Skeletal muscle tissue (tissue), 4 donors: Measurements from ENCODE around the gene SLC23A2. TPM values are rescaled to one million over a fixed set of nuclear protein-coding genes. Genes with fewer than 3 reads are reported as not detected.
A peak's percentile ranks its signal among the peaks of the same experiment; 100 is the strongest.
"Not testable (repeated sequence)": the region's sequence is repeated elsewhere in the genome, so short reads cannot be mapped to it uniquely, and the experiment has no call there.

ENCODE experiments used
- H3K27ac ChIP-seq: one replicate; pipeline ENCODE4 v1.7.0; 2013; ENCODE audit warnings: mild to moderate bottlenecking, low read depth, low read length, inconsistent platforms
- H3K27me3 ChIP-seq, 3 donors: one replicate each; pipeline ENCODE4 v1.7.0; 2013; ENCODE audit warnings: low read length in 3 of 3; ENCODE audit not compliant: control insufficient read depth in 3 of 3, insufficient read depth in 3 of 3
- H3K36me3 ChIP-seq, 3 donors: one replicate each; pipeline ENCODE4 v1.7.0; 2013; ENCODE audit warnings: low read length in 3 of 3; ENCODE audit not compliant: control insufficient read depth in 3 of 3, insufficient read depth in 3 of 3
- H3K4me1 ChIP-seq, 3 donors: one replicate each; pipeline ENCODE4 v1.7.0; 2013; ENCODE audit warnings: low read length in 3 of 3, mild to moderate bottlenecking in 3 of 3; ENCODE audit not compliant: control insufficient read depth in 3 of 3, insufficient read depth in 3 of 3
- H3K4me3 ChIP-seq, 3 donors: one replicate each; pipeline ENCODE4 v1.7.0; 2013; ENCODE audit warnings: low read length in 3 of 3
- H3K9ac ChIP-seq, 3 donors: one replicate each; pipeline ENCODE4 v1.7.0; 2013; ENCODE audit warnings: low read length in 3 of 3, mild to moderate bottlenecking in 3 of 3, moderate library complexity in 2 of 3, low read depth in 1 of 3
- H3K9me3 ChIP-seq, 3 donors: one replicate each; pipeline ENCODE4 v1.7.0; 2013; ENCODE audit warnings: low read length in 3 of 3; ENCODE audit not compliant: control insufficient read depth in 3 of 3
- total RNA-seq: library from RNA; depleted of rRNA; stranded (reverse); fragments of >200 nt; gene quantifications from one replicate; pipeline ENCODE4 v1.2.3, GENCODE V29; 2014
- donor health status: Osteomylitis.

SLC23A2 gene
- total RNA-seq, 1 donor from 2014 or later, result 8.4 TPM

DNA sequence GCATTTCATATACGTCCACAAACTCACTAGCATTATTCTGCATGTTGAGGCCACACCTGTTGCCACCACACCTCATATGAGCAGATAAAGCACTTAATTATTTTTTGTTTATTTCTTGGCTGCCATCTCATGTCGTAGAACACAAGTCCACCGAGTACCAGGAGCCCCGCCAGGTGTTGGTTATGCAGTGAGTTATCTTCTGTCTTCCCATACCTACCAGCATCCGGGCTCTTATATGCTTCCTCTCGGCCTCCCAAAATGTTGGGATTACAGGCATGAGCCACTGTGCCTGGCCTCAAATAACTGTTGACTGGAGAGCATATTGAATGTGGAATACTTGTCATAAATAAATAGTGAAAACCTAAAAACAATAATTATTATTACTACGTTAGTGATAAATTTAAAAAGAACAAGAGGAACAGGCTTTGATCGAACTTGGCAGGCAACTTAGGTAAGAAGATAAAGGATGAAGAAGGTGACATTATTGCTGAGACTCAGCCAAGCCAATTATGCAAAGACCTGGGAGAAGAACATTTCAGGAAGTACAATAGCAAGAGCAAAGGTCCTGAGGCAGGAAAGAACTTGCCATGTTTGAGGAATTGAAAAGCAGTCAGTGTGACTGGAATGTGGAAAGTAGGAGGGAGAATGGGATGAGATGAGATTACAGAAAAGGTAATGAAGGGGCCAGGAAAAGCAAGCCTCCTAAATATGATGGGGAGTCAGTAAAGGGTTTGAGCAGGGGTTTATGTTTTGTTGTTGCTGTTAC lies 12.6 kb upstream of the SLC23A2 start:
- no peak overlapping the region for H3K27ac ChIP-seq
- H3K36me3 ChIP-seq, result no peaks in the 10 kb centered on the region
- no peak overlapping the region for H3K4me3 ChIP-seq
- no peak overlapping the region for H3K9ac ChIP-seq
- H3K4me1 ChIP-seq, result no peaks in the 10 kb centered on the region
- H3K27me3 ChIP-seq, result no peaks in the 10 kb centered on the region
- no peaks in the 10 kb centered on the region for H3K9me3 ChIP-seq

DNA sequence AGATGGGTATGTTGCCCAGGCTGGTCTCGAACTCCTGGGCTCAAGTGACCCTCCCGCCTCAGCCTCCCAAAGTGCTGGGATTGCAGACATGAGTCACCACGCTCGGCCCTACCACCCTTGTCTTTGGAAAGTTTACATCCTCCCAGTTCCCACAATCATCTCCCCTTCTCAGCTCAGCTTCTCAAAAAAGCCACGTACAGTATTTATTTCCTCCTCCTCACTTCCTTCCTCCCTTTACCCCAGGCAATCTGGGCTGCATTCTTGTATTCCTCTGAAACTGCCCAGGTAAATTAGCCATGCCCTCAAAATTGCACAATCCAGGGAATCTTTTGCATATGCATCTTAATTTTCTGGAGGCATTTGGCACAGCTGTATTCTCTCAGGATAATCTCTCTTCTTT lies 7.4 kb upstream of the SLC23A2 start:
- no peak overlapping the region for H3K9ac ChIP-seq
- no peaks in the 10 kb centered on the region for H3K9me3 ChIP-seq
- H3K27ac ChIP-seq, result no peak overlapping the region
- H3K4me3 ChIP-seq, result no peak overlapping the region
- H3K36me3 ChIP-seq, result no peaks in the 10 kb centered on the region
- H3K27me3 ChIP-seq, result no peaks in the 10 kb centered on the region
- no peaks in the 10 kb centered on the region for H3K4me1 ChIP-seq

DNA sequence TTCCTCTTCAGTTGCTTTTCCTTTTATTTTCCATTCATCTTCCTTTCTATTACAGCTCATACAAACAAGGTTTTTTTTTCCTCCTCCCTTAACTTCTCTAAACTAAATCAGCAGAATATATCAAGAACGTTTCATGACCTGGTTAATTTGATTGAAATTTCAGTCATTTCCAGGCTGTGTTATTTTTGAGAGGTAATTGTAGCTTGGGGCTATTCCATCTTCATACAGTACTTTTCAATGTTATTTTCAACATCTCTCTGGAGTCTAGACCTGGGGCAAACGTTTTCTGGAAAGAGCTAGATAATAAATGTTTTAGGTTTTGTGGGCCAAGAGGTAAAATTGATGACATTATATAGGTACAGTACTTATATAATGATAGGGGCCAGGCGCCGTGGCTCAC lies 4.0 kb upstream of the SLC23A2 start:
- Histone ChIP-seq H3K9me3 (no peaks in the 10 kb centered on the region), H3K36me3 (no peaks in the 10 kb centered on the region), H3K4me3 (no peak overlapping the region), H3K27ac (no peak overlapping the region), H3K9ac (no peak overlapping the region), H3K27me3 (no peaks in the 10 kb centered on the region), H3K4me1 (peaks cover 2 to 4% (median 3%) of the 10 kb centered on the region in 3 donors)

DNA sequence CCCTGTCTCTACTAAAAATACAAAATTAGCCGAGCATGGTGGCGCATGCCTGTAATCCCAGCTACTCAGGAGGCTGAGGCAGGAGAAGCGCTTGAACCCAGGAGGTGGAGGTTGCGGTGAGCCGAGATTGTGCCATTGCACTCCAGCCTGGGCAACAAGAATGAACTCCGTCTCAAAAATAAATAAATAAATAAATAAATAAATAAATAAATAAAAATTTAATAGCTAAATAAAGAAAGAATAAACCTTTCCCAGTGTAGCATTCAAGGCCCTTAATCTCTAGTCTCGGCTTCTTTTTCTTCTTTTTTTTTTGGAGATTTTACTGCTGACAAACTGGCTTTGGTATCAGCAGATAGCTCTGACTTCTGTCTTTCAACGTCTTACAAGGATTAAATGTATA lies 3.5 kb upstream of the SLC23A2 start:
- not testable (repeated sequence) for H3K36me3 ChIP-seq, H3K4me3 ChIP-seq, H3K27ac ChIP-seq, H3K27me3 ChIP-seq, H3K9me3 ChIP-seq, H3K9ac ChIP-seq, H3K4me1 ChIP-seq

DNA sequence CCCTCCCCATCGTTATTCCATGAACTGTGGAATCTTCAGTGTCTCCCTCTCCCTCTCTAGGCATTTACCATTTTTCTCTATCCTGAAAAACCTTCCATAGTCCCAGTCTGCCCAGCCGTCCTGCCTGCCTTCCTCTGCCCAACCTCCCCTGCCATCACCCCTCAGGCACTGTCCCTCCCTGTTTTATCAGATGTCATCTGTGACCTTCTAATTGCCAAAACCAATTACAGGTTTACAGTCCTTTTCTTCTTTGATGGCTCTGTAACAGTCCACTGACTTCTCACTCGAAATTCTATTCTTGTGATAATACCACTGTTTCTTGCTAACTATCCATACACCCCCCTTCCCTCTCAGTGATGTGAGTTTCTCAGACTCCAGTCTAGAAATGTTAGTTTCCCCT lies 2.3 kb upstream of the SLC23A2 start:
- Histone ChIP-seq H3K27me3 (no peaks in the 10 kb centered on the region), H3K4me1 (peaks cover 7 to 11% (median 9%) of the 10 kb centered on the region in 3 donors), H3K27ac (no peak overlapping the region), H3K9ac (no peak overlapping the region), H3K36me3 (no peaks in the 10 kb centered on the region), H3K4me3 (no peak overlapping the region), H3K9me3 (no peaks in the 10 kb centered on the region)

DNA sequence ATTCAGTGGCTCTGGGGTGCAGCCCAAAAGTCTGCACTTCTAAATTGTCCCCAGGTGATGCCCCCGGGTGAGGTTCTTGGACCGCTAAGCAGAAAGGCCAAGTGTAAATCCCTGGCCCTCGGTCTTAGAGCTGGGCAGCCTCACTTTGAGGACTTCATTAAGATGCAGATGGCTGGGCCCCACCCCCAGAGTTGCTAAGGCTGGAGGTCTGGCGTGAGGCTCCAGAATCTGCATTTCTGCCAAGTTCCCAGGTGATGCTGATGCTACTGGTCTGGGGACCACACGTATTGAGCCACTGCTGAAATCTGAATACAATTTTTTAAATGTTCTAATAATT lies 735 bp upstream of the SLC23A2 start:
- Histone ChIP-seq H3K4me3 (peak overlapping the region in 2 of 3 donors; percentile 1 to 85), H3K36me3 (no peaks in the 10 kb centered on the region), H3K9me3 (no peaks in the 10 kb centered on the region), H3K9ac (peak overlapping the region in 2 of 3 donors; percentile 25 to 64), H3K27me3 (no peaks in the 10 kb centered on the region), H3K4me1 (peaks cover 7 to 13% (median 11%) of the 10 kb centered on the region in 3 donors), H3K27ac (no peak overlapping the region)

DNA sequence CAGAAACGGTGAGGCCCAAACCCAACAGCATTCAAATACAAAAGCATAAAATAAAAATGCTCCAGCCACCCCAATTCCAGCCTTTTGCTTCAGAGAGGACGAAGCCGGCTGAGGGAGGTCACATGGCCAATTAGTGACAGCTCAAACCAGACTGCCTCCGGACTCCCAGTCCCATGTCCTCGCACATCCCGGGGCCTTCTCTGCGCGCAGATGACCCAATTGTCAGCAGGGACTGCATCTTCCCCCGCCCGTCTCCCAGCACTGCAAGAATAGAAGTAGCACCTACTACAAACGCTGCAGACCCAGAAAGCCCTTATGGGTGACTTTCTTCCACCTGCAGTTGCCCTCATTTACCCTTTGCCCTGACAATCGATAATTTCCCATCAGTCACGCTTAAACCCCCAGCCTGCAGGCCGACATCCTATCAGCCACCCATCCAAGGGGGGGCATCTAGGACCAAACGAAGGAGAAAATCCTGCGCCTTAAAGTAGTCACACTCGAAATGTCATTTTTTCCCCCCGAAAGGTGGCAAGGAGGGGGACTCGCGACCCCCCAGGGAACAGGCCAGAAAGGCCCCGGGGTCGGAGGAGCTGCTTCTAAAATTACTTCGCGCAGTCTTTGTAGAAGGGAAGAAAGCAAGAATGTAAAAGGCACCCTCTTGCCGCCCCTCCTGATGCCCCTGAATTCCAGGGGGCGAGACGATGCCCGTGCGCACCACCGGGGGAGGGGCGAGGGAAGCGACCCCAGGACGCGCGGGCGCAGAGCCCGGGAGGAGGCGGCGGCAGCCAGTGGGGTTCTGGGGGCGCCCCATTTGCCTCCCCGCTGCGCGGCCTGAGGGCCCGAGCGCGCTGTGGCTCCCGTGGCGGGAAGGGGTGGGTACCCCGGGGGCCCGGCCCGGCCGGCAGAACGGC lies 792 bp downstream of the SLC23A2 start:
- peak overlapping the region; percentile 74 to 85 (median 82) for H3K4me3 ChIP-seq
- no peaks in the 10 kb centered on the region for H3K9me3 ChIP-seq
- H3K4me1 ChIP-seq, result peaks cover 7 to 13% (median 11%) of the 10 kb centered on the region in 3 donors
- H3K9ac ChIP-seq, result peak overlapping the region; percentile 55 to 83 (median 77)
- H3K36me3 ChIP-seq, result no peaks in the 10 kb centered on the region
- H3K27ac ChIP-seq, result no peak overlapping the region
- no peaks in the 10 kb centered on the region for H3K27me3 ChIP-seq

DNA sequence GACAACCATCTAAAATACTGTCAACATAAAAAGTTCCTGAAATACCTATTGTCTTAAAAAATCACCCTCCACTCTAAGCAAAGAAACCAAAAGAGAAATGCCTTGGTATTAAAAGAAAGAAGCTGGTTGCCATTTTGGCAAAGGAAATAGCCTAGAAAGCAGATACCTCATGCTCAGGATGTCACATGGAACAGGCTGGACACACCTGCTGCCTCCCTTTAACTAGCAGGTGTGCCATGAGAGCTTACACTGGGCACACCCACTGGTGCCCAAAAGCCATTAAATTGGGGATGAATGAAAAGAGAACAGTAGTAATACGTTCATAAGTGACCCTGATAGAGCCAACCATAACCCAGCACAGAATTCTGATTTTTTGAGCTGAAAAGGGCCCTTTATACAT lies 1.5 kb downstream of the SLC23A2 start:
- Histone ChIP-seq H3K27ac (no peak overlapping the region), H3K9me3 (no peaks in the 10 kb centered on the region), H3K9ac (peak overlapping the region in 2 of 3 donors; percentile 55 to 83), H3K27me3 (no peaks in the 10 kb centered on the region), H3K36me3 (no peaks in the 10 kb centered on the region), H3K4me3 (peak overlapping the region; percentile 74 to 85 (median 82)), H3K4me1 (peaks cover 7 to 13% (median 11%) of the 10 kb centered on the region in 3 donors)

DNA sequence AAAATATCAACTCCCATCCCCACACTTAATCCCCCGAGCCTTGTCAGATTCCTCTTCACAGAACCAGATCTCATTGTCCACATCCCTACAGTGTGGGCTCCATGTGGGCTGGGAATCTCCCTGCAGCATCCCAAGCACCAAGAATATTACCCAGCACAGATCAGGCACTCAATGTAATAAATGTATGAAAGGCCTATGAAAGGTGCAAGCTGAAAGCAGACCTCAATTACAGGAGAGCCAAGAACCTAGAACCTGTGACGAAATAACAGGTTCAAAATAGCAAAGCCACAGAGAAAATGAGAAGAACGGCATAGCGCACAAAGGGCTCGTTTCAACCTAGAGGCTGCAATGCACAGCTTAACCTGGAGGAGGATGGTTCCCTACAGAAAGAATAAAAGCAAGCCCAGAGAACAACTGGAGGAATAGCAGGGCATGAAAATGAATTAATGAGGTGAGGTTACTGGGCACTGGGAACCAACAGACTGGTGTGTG lies 3.1 kb downstream of the SLC23A2 start:
- no peak overlapping the region for H3K27ac ChIP-seq
- H3K4me1 ChIP-seq, result peaks cover 7 to 13% (median 11%) of the 10 kb centered on the region in 3 donors
- no peaks in the 10 kb centered on the region for H3K27me3 ChIP-seq
- H3K9me3 ChIP-seq, result no peaks in the 10 kb centered on the region
- no peak overlapping the region for H3K9ac ChIP-seq
- no peaks in the 10 kb centered on the region for H3K36me3 ChIP-seq
- no peak overlapping the region for H3K4me3 ChIP-seq

DNA sequence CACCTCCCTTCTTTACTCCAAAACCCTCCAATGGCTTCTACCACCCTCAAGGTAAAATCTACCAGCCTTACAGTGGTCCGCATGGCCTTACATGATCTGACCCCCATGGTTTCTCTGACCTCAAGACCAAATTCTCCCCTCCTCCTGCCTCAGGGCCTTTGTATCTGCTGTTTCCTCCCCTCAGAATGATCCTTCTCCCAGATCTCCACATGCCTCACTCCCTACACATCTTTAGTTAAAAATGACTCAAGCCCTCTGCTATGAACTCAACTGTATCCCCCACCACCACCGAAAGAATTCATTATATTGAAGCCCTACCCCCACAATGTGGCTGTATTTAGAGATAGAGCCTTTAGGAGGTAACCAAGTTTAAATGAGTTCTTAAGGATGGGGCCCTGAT lies 4.1 kb downstream of the SLC23A2 start:
- no peaks in the 10 kb centered on the region for H3K36me3 ChIP-seq
- no peak overlapping the region for H3K9ac ChIP-seq
- H3K4me3 ChIP-seq, result no peak overlapping the region
- H3K9me3 ChIP-seq, result no peaks in the 10 kb centered on the region
- H3K4me1 ChIP-seq, result peaks cover 7 to 13% (median 11%) of the 10 kb centered on the region in 3 donors
- H3K27ac ChIP-seq, result no peak overlapping the region
- no peaks in the 10 kb centered on the region for H3K27me3 ChIP-seq
